Activated T-helper 17 cell treated with anti-CD3 and anti-CD28 coated beads, Interleukin-2, amount 50 U/mL, for 72 hours (primary cell): ENCODE results near the gene RNF114. TPM values are rescaled to one million over a fixed set of nuclear protein-coding genes. Genes with fewer than 3 reads are reported as not detected.

Experiments used
- ATAC-seq: fragments of 150-1000 bp; cut with Tn5 transposase; replicated peaks from 2 replicates; pipeline ENCODE4 v1.10.0; 2021; ENCODE audit warnings: mild to moderate bottlenecking, moderate library complexity
- H3K27ac Mint-ChIP-seq: one replicate; pipeline ENCODE4 v1.8.0; 2022; ENCODE audit warnings: mixed read lengths
- H3K27me3 Mint-ChIP-seq: one replicate; pipeline ENCODE4 v1.8.0; 2022; ENCODE audit warnings: mixed read lengths
- H3K36me3 Mint-ChIP-seq: one replicate; pipeline ENCODE4 v1.8.0; 2022; ENCODE audit warnings: low read depth, mild to moderate bottlenecking, mixed read lengths
- H3K4me1 Mint-ChIP-seq: one replicate; pipeline ENCODE4 v1.8.0; 2022; ENCODE audit warnings: mixed read lengths
- H3K4me3 Mint-ChIP-seq: one replicate; pipeline ENCODE4 v1.8.0; 2022; ENCODE audit warnings: mild to moderate bottlenecking, mixed read lengths
- H3K9me3 Mint-ChIP-seq: one replicate; pipeline ENCODE4 v1.8.0; 2022; ENCODE audit warnings: mixed read lengths
- total RNA-seq, 2 donors: library from RNA; stranded (reverse); gene quantifications; one replicate each; pipeline ENCODE4 v1.2.3, GENCODE V29; 2022

The RNF114 gene, protein sequence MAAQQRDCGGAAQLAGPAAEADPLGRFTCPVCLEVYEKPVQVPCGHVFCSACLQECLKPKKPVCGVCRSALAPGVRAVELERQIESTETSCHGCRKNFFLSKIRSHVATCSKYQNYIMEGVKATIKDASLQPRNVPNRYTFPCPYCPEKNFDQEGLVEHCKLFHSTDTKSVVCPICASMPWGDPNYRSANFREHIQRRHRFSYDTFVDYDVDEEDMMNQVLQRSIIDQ
- total RNA-seq: 10 to 100 TPM; 59.8 to 65.0 TPM

DNA sequence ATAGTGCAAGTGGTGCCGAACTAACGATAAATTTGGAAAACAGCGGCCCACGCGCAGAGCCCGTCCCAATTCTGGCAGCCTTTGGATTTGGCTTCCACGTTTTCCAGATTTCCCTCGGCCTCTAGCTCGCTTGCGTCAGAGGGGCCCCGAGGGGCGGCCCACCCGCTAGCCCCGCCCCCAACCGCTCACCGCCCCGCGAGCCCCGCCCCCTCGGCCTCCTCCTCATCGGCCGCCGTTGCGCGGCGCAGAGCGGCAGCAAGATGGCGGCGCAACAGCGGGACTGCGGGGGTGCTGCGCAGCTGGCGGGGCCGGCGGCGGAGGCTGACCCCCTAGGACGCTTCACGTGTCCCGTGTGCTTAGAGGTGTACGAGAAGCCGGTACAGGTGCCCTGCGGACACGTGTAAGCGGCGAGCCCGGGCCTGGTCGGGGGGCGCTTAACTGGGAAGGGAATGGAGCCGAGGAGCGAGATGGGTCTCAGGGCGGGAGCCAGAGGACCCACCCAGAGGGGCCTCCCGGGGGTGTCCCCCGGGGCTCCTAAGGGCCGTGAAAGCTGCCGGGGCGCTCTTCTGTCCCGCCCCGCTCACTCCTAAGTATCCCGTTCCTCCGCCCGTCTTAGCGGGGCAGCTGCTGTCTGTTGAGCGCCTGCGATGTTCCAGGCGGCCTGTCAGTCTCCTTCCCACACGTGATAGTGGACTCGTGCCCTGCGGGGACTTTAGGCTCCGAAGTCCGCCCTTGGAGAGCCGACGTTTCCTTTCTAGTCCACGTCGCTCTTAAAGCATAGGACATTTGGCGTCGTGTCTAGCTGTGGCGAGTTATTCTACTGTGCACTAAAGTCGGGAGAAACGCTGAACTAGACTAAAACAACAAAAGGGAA lies at the start of gene RNF114:
RNF114 (plus strand) TSS at position 245 of the 874 bp plus-strand sequence; CDS start at position 261, 16 bp downstream.
- H3K9me3 Mint-ChIP-seq: no peaks in the 10 kb centered on the region
- peaks cover 33% of the 10 kb centered on the region for H3K4me1 Mint-ChIP-seq

DNA sequence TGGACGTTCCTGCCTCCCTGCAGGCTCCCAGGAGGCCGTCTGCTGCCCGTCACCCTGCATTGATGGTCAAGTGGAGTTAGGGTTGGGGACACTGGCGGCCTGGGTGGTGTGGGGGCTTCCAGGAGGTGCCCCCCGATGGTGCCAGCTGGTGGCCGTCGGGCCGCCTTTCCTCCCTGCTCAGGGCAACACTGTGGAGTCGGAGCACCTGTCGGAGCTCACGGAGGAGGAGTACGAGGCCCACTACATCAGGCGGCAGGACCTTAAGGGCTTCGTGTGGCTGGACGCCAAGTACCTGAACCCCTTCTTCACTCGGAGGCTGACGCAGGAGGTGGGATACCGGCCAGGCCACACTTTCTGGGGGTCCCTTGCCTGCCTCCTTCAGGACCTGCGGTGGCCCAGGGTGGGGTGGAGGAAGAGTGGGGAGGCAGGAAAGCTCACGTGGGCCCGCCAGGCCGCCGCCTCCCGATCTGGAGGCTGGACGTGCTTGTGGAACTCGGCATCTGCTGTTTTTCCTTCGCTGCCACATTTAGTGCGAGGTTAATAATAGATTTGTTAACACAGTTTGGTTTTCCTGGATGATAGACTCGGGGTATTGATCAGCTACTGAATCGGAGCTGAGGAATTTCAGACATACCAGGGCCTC lies 49.5 kb upstream of the RNF114 start:
- Mint-ChIP-seq H3K4me1 (peaks cover 10% of the 10 kb centered on the region), H3K27me3 (no peaks in the 10 kb centered on the region), H3K27ac (peak overlapping the region; percentile 43), H3K9me3 (no peaks in the 10 kb centered on the region), H3K36me3 (peaks cover 75% of the 10 kb centered on the region), H3K4me3 (no peak overlapping the region)
- ATAC-seq: no peak

More for the DNA sequence above, at the start of gene RNF114:
- Mint-ChIP-seq H3K27ac (peak within 1 kb of the TSS; percentile 91), H3K36me3 (peaks cover 47% of the 10 kb centered on the region), H3K27me3 (no peaks in the 10 kb centered on the region), H3K4me3 (peak within 1 kb of the TSS; percentile 97)
- ATAC-seq: peak; percentile 95

DNA sequence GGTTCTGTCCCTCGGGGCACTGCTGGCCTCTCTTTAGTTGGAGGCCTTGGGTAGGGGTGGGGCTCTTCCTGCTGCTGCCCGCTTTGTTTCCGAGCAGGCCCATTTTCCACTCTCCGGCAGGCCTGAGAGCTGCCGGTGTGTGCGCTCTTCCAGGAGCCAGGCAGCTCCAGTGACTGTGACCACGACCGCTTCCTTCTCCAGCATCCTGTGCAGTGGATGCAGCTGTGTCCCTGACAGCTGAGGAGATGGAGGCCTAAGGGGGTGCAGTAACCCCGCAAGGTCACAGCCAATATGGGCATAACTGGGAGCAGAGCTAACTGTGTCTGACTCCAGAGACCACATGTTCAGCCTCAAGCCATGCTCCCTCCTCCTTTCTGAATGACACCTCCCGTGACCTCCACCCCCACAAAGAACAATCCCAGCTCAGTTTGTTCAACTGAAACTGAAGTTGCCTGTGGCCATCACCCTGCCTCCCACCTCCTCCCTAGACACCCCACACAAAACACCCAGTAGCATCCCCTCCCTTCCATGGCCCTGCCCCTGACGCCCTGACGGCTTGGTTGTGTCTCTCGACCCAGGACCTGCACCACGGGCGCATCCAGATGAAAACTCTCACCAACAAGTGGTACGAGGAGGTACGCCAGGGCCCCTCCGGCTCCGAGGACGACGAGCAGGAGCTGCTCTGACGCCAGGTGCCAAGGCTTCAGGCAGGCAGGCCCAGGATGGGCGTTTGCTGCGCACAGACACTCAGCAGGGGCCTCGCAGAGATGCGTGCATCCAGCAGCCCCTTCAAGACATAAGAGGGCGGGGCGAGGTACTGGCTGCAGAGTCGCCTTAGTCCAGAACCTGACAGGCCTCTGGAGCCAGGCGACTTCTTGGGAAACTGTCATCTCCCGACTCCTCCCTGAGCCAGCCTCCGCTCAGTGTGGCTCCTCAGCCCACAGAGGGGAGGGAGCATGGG lies 48.7 kb upstream of the RNF114 start:
- Mint-ChIP-seq H3K36me3 (peaks cover 67% of the 10 kb centered on the region), H3K9me3 (no peaks in the 10 kb centered on the region), H3K27ac (no peak overlapping the region), H3K4me1 (peaks cover 10% of the 10 kb centered on the region), H3K27me3 (no peaks in the 10 kb centered on the region), H3K4me3 (no peak overlapping the region)
- no peak for ATAC-seq

DNA sequence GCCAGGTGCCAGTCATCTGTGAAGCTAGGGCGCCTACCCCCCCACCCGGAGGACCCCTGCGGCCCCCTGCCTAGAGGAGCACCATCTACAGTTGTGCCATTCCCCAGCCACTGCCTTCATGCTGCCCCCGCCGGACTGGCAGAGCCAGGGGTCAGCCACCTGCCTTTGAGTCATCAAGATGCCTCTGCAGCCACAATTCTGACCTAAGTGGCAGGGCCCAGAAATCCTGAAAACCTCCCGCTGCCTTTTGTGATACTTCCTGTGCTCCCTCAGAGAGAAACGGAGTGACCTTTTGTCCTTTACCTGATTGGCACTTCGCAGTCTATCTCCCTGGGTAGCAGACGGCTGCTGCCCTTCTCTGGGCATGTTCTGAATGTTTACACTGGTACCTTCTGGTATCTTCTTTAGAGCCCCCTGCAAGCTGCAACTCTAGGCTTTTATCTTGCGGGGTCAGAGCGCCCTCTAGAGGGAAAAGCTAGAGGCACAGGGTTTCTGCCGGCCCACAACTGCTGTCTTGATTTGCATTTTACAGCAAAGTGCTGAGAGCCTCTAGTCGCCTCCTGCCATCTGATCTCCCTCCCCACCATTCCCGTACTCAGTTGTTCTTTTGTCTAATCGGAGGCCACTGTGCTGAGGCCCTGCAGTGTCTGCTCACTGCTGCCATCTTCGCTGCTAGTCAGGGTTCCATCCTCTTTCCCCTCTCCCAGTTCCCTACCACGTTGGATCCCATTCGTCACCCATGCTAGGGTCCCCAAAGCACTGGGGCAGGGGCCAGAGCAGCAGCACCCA lies 47.8 kb upstream of the RNF114 start:
- Mint-ChIP-seq H3K4me1 (peaks cover 16% of the 10 kb centered on the region), H3K27me3 (no peaks in the 10 kb centered on the region), H3K4me3 (no peak overlapping the region), H3K27ac (peak overlapping the region; percentile 47), H3K36me3 (peaks cover 63% of the 10 kb centered on the region), H3K9me3 (no peaks in the 10 kb centered on the region)
- peak; percentile 36 for ATAC-seq

DNA sequence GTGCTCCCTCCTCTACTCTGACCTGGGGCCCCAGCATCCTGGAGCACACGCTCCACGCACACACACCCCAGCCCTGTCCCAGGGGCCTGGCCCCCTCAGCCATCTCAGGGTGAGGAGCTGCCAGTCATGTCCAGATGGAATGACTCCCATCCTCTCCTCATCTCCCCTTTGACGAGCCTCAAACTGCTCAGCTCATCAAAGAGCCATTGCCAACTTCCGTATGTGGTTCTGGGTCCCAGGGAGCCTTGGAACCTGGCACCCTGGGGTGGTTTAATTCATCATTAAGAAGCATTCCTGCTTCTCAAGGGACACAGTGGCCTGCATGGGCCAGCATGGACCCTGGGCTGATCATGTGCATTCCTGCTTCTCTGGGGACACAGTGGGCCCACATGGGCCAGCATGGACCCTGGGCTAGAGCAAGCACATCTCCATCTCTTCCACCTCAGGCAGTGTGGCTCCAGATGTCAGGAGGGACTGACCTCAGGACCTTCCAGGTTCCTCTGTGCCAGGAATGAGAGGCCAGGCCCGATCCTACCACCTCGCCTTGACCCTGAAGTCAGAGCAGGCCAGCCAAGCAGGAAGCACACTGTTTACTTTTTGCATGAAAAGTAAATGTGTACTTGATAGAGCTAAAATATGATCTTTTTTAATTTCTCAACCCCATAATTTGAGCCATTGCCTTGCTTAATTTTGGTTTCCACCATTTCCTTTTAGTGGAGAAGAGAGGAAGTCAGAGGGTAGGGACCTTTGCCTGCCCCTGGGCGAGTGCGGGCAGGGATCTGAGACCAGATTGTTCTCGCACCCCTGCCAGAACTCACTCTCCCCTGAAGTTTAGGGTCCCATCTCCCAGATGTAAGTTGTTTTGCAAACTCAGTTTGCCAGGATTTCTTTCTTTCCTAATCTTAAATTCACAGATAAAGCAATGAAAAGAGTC lies 46.9 kb upstream of the RNF114 start:
- Mint-ChIP-seq H3K36me3 (peaks cover 58% of the 10 kb centered on the region), H3K4me3 (no peak overlapping the region), H3K4me1 (peaks cover 25% of the 10 kb centered on the region), H3K27ac (peak overlapping the region; percentile 47), H3K9me3 (no peaks in the 10 kb centered on the region), H3K27me3 (no peaks in the 10 kb centered on the region)
- ATAC-seq: no peak

DNA sequence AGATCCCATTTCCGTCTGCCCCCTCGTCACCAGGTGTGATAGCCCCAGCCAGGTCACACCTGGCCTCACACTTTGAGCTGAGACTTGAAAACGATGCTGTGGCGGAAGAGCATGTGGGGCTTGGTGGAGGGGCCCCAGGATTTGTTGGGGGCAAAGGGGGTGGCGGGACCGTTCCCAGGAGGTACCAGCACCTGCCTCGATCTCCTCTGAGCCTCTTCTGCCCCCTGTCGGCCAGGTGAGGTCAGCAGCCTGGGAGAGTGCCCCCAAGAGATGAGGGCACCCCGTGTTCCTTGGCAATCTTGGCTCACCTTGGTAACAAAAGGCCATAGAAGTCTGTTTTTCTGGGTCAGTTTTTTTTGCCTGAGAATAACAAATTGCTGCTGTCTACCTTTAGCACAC lies 46.3 kb upstream of the RNF114 start:
- Mint-ChIP-seq H3K4me1 (peaks cover 27% of the 10 kb centered on the region), H3K27me3 (no peaks in the 10 kb centered on the region), H3K36me3 (peaks cover 53% of the 10 kb centered on the region), H3K27ac (no peak overlapping the region), H3K4me3 (no peak overlapping the region), H3K9me3 (no peaks in the 10 kb centered on the region)
- ATAC-seq: no peak

DNA sequence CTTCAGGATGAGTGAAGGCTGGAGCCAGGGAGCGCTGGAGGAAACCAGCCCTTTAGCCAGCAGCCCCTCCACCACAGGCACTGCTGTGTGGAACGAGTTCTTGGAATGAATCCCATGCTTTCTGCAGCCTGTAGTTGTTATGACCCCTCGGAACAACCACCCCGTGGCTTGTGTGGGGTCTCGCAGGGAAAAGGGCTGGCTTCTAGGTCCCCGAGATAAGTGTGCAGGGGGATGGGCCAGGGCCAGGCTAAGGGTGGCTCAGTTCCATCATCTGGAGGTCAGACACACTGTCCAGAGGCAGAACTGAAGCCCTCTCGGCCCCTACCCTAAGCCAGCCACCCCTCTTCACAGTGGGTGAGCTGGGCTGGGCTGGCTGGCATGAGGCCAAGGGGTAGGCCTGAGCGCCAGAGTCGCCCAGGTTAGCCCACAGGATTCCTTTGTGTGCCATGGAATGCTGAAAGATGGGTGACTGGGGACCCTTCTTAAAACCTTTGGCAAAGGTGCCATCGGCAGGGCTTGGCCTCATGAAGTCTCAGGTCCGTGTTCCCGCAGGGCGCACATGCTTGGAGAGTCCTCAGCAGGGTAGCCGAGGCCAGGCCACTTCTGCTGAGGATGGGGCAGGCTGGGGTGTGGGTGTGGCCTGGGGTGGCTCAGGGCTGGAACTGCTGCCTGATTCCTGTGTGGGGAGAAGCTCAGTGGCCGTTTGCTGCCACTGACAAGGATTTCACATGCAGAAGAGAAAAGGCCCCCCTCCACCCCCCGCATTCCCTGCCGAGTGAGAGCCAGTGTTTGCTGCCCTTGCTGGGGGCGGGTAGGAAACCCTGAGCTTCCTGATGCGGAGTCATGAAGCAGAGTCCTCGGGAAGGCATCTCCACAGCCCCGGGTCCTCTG lies 45.5 kb upstream of the RNF114 start:
- no peaks in the 10 kb centered on the region for H3K9me3 Mint-ChIP-seq
- no peak overlapping the region for H3K27ac Mint-ChIP-seq
- H3K27me3 Mint-ChIP-seq: no peaks in the 10 kb centered on the region
- peaks cover 27% of the 10 kb centered on the region for H3K4me1 Mint-ChIP-seq
- no peak for ATAC-seq
- peaks cover 45% of the 10 kb centered on the region for H3K36me3 Mint-ChIP-seq
- H3K4me3 Mint-ChIP-seq: no peak overlapping the region

DNA sequence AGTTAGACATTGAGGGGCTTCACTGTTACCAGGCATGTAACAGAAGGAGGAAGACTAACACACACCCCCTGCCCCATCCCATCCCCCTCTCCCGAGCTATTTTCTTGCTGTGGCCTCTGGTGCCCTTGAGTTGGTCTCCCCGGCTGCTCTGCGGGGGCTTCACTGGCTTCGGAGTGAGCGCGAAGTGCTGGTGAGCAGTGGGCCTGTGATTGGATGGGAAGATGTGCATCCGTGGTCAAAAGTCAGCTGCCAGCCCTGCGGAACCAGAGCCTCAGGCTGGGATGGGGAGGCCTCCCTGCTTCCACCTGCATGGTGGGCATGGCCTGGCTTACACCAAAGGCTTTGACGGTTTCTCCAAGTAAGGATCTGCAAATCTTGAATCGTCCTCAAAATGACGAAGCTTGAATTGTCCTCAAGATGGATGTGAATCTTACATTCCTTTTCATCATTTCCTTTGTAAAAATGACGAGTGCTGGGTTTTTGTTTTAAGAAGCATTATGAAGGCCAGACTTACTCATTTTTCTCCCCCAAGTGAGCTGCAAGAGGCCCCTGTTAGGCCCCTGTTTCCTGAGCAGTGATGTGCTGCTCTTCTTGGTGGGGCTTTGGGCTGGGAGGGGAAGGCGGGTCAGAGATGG lies 44.6 kb upstream of the RNF114 start:
- Mint-ChIP-seq H3K27me3 (no peaks in the 10 kb centered on the region), H3K4me3 (peak overlapping the region; percentile 75)

DNA sequence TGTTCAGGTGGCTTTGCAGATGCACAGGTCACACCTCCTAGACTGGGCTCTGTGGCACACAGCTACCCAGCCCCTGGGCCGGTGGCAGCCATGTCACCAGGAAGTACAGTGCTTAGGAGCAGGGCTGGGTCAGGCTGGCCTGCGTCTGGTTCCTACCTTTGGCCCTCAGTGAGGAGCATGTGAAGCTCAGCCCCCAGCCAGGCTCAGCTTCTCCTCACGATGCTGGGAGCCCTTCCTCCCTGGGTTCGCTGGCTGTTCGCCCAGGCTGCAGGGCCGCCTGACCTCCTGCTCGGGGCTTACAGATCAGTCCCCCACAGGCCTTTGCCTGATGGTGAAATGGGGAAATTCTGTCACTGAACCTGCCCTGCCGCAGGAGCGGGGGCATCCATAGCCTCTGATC lies 43.9 kb upstream of the RNF114 start:
- no peak for ATAC-seq
- H3K9me3 Mint-ChIP-seq: no peaks in the 10 kb centered on the region
- H3K36me3 Mint-ChIP-seq: peaks cover 30% of the 10 kb centered on the region
- peak overlapping the region; percentile 75 for H3K4me3 Mint-ChIP-seq
- no peaks in the 10 kb centered on the region for H3K27me3 Mint-ChIP-seq
- peaks cover 29% of the 10 kb centered on the region for H3K4me1 Mint-ChIP-seq
- peak overlapping the region; percentile 93 for H3K27ac Mint-ChIP-seq

More for the DNA sequence above, 44.6 kb upstream of the RNF114 start:
- Mint-ChIP-seq H3K4me1 (peaks cover 26% of the 10 kb centered on the region), H3K36me3 (peaks cover 37% of the 10 kb centered on the region), H3K27ac (peak overlapping the region; percentile 28), H3K9me3 (no peaks in the 10 kb centered on the region)
- no peak for ATAC-seq

DNA sequence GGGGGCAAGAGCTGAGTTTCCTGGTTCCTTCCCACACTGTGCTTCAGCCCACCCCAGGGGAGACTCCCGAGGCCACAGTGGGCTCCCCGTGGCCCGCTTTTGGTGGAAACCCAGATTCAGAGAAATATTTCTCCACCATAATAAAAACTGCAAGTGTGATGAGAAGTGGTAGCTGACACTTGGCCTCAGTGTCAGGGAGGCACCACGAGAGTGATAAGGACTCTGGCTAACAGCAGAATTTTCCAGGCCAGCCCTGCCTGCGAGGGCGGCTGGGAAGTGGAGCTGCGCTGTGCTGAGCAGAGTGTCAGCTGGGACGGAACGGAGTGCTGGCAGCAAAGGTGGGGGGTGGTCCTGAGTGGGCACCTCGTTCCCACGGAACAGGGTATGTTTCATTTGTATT lies 43.4 kb upstream of the RNF114 start:
- H3K9me3 Mint-ChIP-seq: no peaks in the 10 kb centered on the region
- peaks cover 29% of the 10 kb centered on the region for H3K4me1 Mint-ChIP-seq
- peaks cover 24% of the 10 kb centered on the region for H3K36me3 Mint-ChIP-seq
- no peaks in the 10 kb centered on the region for H3K27me3 Mint-ChIP-seq
- peak overlapping the region; percentile 93 for H3K27ac Mint-ChIP-seq
- peak overlapping the region; percentile 75 for H3K4me3 Mint-ChIP-seq
- ATAC-seq: no peak

DNA sequence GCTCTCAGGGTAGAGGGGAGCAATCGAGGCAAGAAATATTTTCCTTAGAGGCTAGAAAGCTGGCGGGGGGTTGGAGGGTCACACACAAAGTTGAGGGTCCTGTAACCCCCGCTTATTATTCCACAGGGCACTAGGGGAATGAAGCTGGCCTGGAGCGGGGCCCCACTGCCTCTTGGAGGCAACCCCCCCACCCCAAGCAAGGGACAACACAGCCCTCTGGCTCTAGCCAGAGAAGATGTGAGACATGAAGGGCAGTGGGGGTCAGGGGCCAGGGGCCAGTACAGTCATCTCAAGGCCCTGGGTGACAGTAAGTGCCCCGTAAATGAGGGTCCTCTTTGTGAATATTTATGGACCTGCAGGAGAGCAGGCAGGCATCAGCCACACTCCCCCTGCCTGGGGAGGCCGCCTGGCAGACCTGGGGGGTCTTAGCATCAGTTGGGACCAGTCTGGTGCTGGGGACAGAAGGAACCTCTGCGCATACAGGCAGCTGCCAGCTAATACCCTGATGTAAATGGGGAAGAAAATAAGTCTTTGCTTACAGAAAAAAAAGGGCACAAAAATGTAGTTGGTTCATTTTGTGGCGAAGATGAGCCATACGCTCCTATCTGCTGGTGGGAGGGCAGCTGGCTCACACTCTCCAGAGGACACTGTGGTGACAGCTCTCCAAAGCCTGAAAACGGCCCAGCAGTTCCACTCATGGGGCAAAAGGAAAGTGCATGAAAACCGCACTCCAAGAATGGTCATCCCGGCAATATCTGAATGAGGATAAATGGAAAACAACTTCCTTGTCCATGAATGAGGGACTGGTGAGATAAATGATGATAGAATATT lies 42.7 kb upstream of the RNF114 start:
- H3K9me3 Mint-ChIP-seq: no peaks in the 10 kb centered on the region
- H3K4me3 Mint-ChIP-seq: peak overlapping the region; percentile 75
- peaks cover 20% of the 10 kb centered on the region for H3K36me3 Mint-ChIP-seq
- H3K27ac Mint-ChIP-seq: peak overlapping the region; percentile 93
- H3K4me1 Mint-ChIP-seq: peaks cover 26% of the 10 kb centered on the region
- H3K27me3 Mint-ChIP-seq: no peaks in the 10 kb centered on the region
- ATAC-seq: peak; percentile 93
